A549 (cell line): ENCODE measurements around the gene GJB1. TPM values are rescaled to one million over a fixed set of nuclear protein-coding genes. Genes with fewer than 3 reads are reported as not detected.

Experiments used
- ATAC-seq, 2 experiments: fragments of 200-7000 bp in 1 of 2; fragments of >200 bp in 1 of 2; cut with Nextera tagmentation in 1 of 2; cut with Tn5 transposase in 1 of 2; 3 replicates each; pipeline versions ENCODE4 v1.8.0 to v1.9.1; 2018 to 2020; ENCODE audit warnings: mild to moderate bottlenecking in 1 of 2, moderate library complexity in 1 of 2
- CTCF ChIA-PET: fragments of 300-600 bp; sonication (Branson Sonifier 250); formaldehyde crosslinking; extraction: SDS; loops from one replicate; lab custom pipeline; 2021; ENCODE audit warnings: antibody characterized with exemption, inconsistent platforms; lab: Yijun Ruan, JAX
- POLR2A ChIA-PET: fragments of 350-600 bp; formaldehyde crosslinking; extraction: SDS; loops from one replicate; lab custom pipeline; 2021; ENCODE audit warnings: antibody characterized with exemption, inconsistent platforms; lab: Yijun Ruan, JAX
- DNase-seq, 2 experiments: peaks; one replicate each; pipeline versions ENCODE4 v3.0.0 to v3.0.0-alpha.2; 2011 to 2016; ENCODE audit warnings: low read depth in 1 of 2, low spot score in 1 of 2
- FAIRE-seq: peaks from 2 replicates; lab custom pipeline; 2011; peaks lifted over from hg19 to GRCh38; lab: Jason Lieb, UNC
- H3K27ac ChIP-seq, 2 experiments: fragments of >200 bp; sonication (Bioruptor Twin); formaldehyde crosslinking; 3 replicates each; pipeline ENCODE4 v1.5.1; 2016 to 2017
- H3K4me1 ChIP-seq: fragments of >200 bp; sonication (Bioruptor Twin); formaldehyde crosslinking; 3 replicates; pipeline ENCODE4 v1.6.1; 2016
- H3K4me2 ChIP-seq: fragments of >200 bp; sonication (Bioruptor Twin); formaldehyde crosslinking; 3 replicates; pipeline ENCODE4 v1.6.1; 2016
- H3K4me3 ChIP-seq: fragments of >200 bp; sonication (Bioruptor Twin); formaldehyde crosslinking; 3 replicates; pipeline ENCODE4 v1.5.1; 2016
- H3K9me3 ChIP-seq: fragments of >200 bp; sonication (Bioruptor Twin); formaldehyde crosslinking; 3 replicates; pipeline ENCODE4 v1.6.1; 2016
- BCL3 ChIP-seq: fragments of >200 bp; sonication (Bioruptor Twin); formaldehyde crosslinking; IDR thresholded peaks from 3 replicates; pipeline ENCODE4 v1.6.1; 2016
- CBX2 ChIP-seq: fragments of 200-600 bp; sonication (generic); IDR thresholded peaks from 2 replicates; pipeline ENCODE4 v1.6.1; 2016; ENCODE audit warnings: low read depth, mild to moderate bottlenecking, borderline replicate concordance
- CBX8 ChIP-seq: fragments of 200-600 bp; sonication (generic); IDR thresholded peaks from 2 replicates; pipeline ENCODE4 v1.6.1; 2016
- EHF ChIP-seq: fragments of 250-450 bp; sonication (Bioruptor Pico); IDR thresholded peaks from 2 replicates; pipeline ENCODE4 v1.5.0; 2020; ENCODE audit warnings: mild to moderate bottlenecking
- EP300 ChIP-seq, 2 experiments: fragments of >200 bp; sonication (Bioruptor Twin); formaldehyde crosslinking; IDR thresholded peaks; 2 replicates in 1 of 2; 3 replicates in 1 of 2; pipeline ENCODE4 v1.6.1; 2016 to 2017
- FOXS1 ChIP-seq: fragments of 250-450 bp; sonication (Bioruptor Pico); IDR thresholded peaks from 2 replicates; pipeline ENCODE4 v1.5.0; 2020; ENCODE audit warnings: mild to moderate bottlenecking, moderate library complexity
- GATA3 ChIP-seq: IDR thresholded peaks from 2 replicates; pipeline ENCODE4 v1.6.1; 2012; ENCODE audit warnings: borderline replicate concordance
- HEYL ChIP-seq: fragments of 250-450 bp; sonication (Bioruptor Pico); IDR thresholded peaks from 2 replicates; pipeline ENCODE4 v1.8.0; 2021; ENCODE audit warnings: mild to moderate bottlenecking, moderate library complexity
- JUNB ChIP-seq: fragments of >200 bp; sonication (Bioruptor Twin); formaldehyde crosslinking; IDR thresholded peaks from 2 replicates; pipeline ENCODE4 v1.6.1; 2016
- MAX ChIP-seq: IDR thresholded peaks from 2 replicates; pipeline ENCODE4 v1.6.1; 2012
- MYC ChIP-seq: IDR thresholded peaks from 2 replicates; pipeline ENCODE4 v1.6.1; 2012; ENCODE audit warnings: mild to moderate bottlenecking, inconsistent platforms, low read length, improper control_type of control experiment, borderline replicate concordance
- NPAS2 ChIP-seq: fragments of 250-450 bp; sonication (Bioruptor Pico); IDR thresholded peaks from 2 replicates; pipeline ENCODE4 v1.8.0; 2022; ENCODE audit warnings: mild to moderate bottlenecking, moderate library complexity, borderline replicate concordance
- PBX3 ChIP-seq: IDR thresholded peaks from 2 replicates; pipeline ENCODE4 v1.6.1; 2012
- RCOR1 ChIP-seq: fragments of 150-350 bp; IDR thresholded peaks from 2 replicates; pipeline ENCODE4 v1.6.1; 2014; ENCODE audit warnings: antibody characterized with exemption, low read length, low read depth
- REST ChIP-seq: fragments of 200-600 bp; sonication (generic); IDR thresholded peaks from 2 replicates; pipeline ENCODE4 v1.6.1; 2016; ENCODE audit warnings: antibody characterized with exemption, mild to moderate bottlenecking, moderate library complexity
- RFX5 ChIP-seq: fragments of 450-650 bp; IDR thresholded peaks from 2 replicates; pipeline ENCODE4 v1.7.1; 2014; ENCODE audit warnings: antibody characterized with exemption, mild to moderate bottlenecking, moderate library complexity
- SMC3 ChIP-seq: fragments of >200 bp; sonication (Bioruptor Twin); formaldehyde crosslinking; IDR thresholded peaks from 3 replicates; pipeline ENCODE4 v1.6.1; 2018; ENCODE audit warnings: inconsistent platforms
- SREBF2 ChIP-seq: fragments of 450-650 bp; IDR thresholded peaks from 2 replicates; pipeline ENCODE4 v1.6.1; 2014; ENCODE audit warnings: mild to moderate bottlenecking, moderate library complexity
- USF2 ChIP-seq: fragments of 450-650 bp; IDR thresholded peaks from 2 replicates; pipeline ENCODE4 v1.6.1; 2014; ENCODE audit warnings: antibody characterized with exemption
- ZC3H11A ChIP-seq: fragments of 450-650 bp; IDR thresholded peaks from 2 replicates; pipeline ENCODE4 v1.6.1; 2014; ENCODE audit warnings: antibody characterized with exemption, mild to moderate bottlenecking
- WGBS: methylation state at CpG from one replicate; pipeline ENCODE4 v1.1.6; 2017; ENCODE audit errors: missing lambda C conversion rate; 5-methylcytosine and 5-hydroxymethylcytosine counted together
- polyA minus RNA-seq: library from RNA; depleted of rRNA, polyadenylated mRNA; stranded (reverse); fragments of >200 nt; gene quantifications from 2 replicates; pipeline ENCODE4 v1.2.3, GENCODE V29; 2011; rRNA and poly(A)+ RNA removed
- polyA plus RNA-seq, 4 experiments: library from polyadenylated mRNA; depleted of rRNA in 3 of 4; stranded (reverse); fragments of >200 nt; fragmentation: RNase III in 1 of 4; extraction: RNeasy Plus Mini Kit Qiagen cat#74134 plus additional on column Dnase treatment in 1 of 4; gene quantifications; 2 replicates in 3 of 4; 3 replicates in 1 of 4; pipeline ENCODE4 v1.2.3, GENCODE V29; 2011 to 2017

GJB1 gene
- polyA plus RNA-seq (2011; rRNA removed) (0.39 and 0.67 TPM in 2 replicates), polyA plus RNA-seq (2017; fragmentation: RNase III; extraction: RNeasy Plus Mini Kit Qiagen cat#74134 plus additional on column Dnase treatment) (0.10 to 0.15 TPM (median 0.13 TPM) in 3 replicates), polyA minus RNA-seq (0.68 and 1.1 TPM in 2 replicates)
- polyA plus RNA-seq (2012; cell fraction: cytosol; rRNA removed): 0.04 and 0.06 TPM in 2 replicates
- 0.04 TPM in 1 of 2 replicates, not detected in the other for polyA plus RNA-seq (2012; cell fraction: nucleus; rRNA removed)

GRCh38 chrX:71222929-71223328, at the start of gene GJB1:
TSS of gene GJB1 (plus strand) at chrX:71223224. CDS start at chrX:71223708, 484 bp downstream.
- no peak within 1 kb of the TSS for H3K4me3 ChIP-seq
- H3K9me3 ChIP-seq: no peaks in the 10 kb centered on the region
- no peak for DNase-seq
- POLR2A ChIA-PET: no interaction called here
- no peak for TF ChIP-seq USF2
- no peak for TF ChIP-seq REST
- no peak for TF ChIP-seq RCOR1
- no peak for TF ChIP-seq ZC3H11A
- TF ChIP-seq CBX2: no peak
- TF ChIP-seq, all 56 proteins: peak for 0
- ATAC-seq: no peak
- no peak for FAIRE-seq
- Histone ChIP-seq H3K4me2 (no peak within 1 kb of the TSS), H3K27ac (no peak within 1 kb of the TSS), H3K4me1 (peaks cover 8% of the 10 kb centered on the region; the same call in 2 of the 3 replicates)
- CTCF ChIA-PET: no interaction called here
- WGBS: 70% methylated on average over 8 of the region's 18 CpGs

- no peak for DNase-seq
- Histone ChIP-seq H3K4me1 (no peaks in the 10 kb centered on the region), H3K9me3 (no peaks in the 10 kb centered on the region), H3K4me3 (no peak overlapping the region), H3K27ac (no peak overlapping the region), H3K4me2 (no peak overlapping the region)
- WGBS: 28% methylated on average over 2 of the region's 2 CpGs
- TF ChIP-seq BCL3: no peak
- TF ChIP-seq CBX8: no peak
- no peak for TF ChIP-seq MYC
- TF ChIP-seq USF2: no peak
- no peak for TF ChIP-seq NPAS2 (CRISPR knock-in tag)
- TF ChIP-seq JUNB: no peak
- no peak for TF ChIP-seq EHF (CRISPR knock-in tag)
- no peak for TF ChIP-seq RFX5
- no peak for TF ChIP-seq SREBF2
- no peak for TF ChIP-seq MAX
- no peak for TF ChIP-seq FOXS1 (CRISPR knock-in tag)
- no peak for TF ChIP-seq EP300 (IDR thresholded peaks at IDR 0.05)
- no peak for TF ChIP-seq HEYL (CRISPR knock-in tag)
- no peak for TF ChIP-seq GATA3
- no peak for TF ChIP-seq SMC3
- TF ChIP-seq REST: no peak
- no peak for TF ChIP-seq PBX3
- ATAC-seq: no peak
- peak; percentile 86 for FAIRE-seq
- CTCF ChIA-PET: interaction anchor here (0.9 to 1.2 kb wide), 7 partner anchors 9 to 175 kb away, joined by 3 to 4 read pairs (median 3); no protein-coding TSS in a partner anchor
- POLR2A ChIA-PET: no interaction called here
Observed at GRCh38 chrX:71173440-71173839, 49.6 kb upstream of the GJB1 start.
